ENCODE results near the gene COL4A2.
A peak's percentile ranks its signal among the peaks of the same experiment; 100 is the strongest.

The COL4A2 gene

GRCh38 chr13:110407021-110407420 is 99.9 kb downstream of the COL4A2 start:
- no peak for DNase-seq

GRCh38 chr13:110407531-110407930 is 100.4 kb downstream of the COL4A2 start:
- no peak for DNase-seq

GRCh38 chr13:110408286-110408685 is 101.2 kb downstream of the COL4A2 start:
- no peak for DNase-seq

- DNase-seq = no peak
Observed at GRCh38 chr13:110409581-110409992, 102.5 kb downstream of the COL4A2 start.

- no peak for DNase-seq
Observed at GRCh38 chr13:110410000-110410399, 102.9 kb downstream of the COL4A2 start.

GRCh38 chr13:110410936-110411687 is 104.0 kb downstream of the COL4A2 start:
- DNase-seq = no peak

GRCh38 chr13:110411688-110412059 is 104.6 kb downstream of the COL4A2 start:
- DNase-seq = no peak

GRCh38 chr13:110412132-110412914 is 105.2 kb downstream of the COL4A2 start:
- peak; percentile 70 for DNase-seq

- no peak for DNase-seq
Observed at GRCh38 chr13:110413016-110413675, 106.1 kb downstream of the COL4A2 start.

- no peak for DNase-seq
Observed at GRCh38 chr13:110413676-110414040, 106.6 kb downstream of the COL4A2 start.

- DNase-seq = no peak
Observed at GRCh38 chr13:110414283-110414682, 107.2 kb downstream of the COL4A2 start.

- no peak for DNase-seq
Observed at GRCh38 chr13:110414931-110415330, 107.8 kb downstream of the COL4A2 start.

GRCh38 chr13:110415669-110416068 is 108.6 kb downstream of the COL4A2 start:
- peak; percentile 5 for DNase-seq

- DNase-seq = no peak
Observed at GRCh38 chr13:110416131-110417025, 109.3 kb downstream of the COL4A2 start.

GRCh38 chr13:110418944-110419343 is 111.9 kb downstream of the COL4A2 start:
- DNase-seq = no peak

- no peak for DNase-seq
Observed at GRCh38 chr13:110419381-110419791, 112.3 kb downstream of the COL4A2 start.

- no peak for DNase-seq
Observed at GRCh38 chr13:110419946-110420345, 112.9 kb downstream of the COL4A2 start.

GRCh38 chr13:110420626-110421025 is 113.5 kb downstream of the COL4A2 start:
- no peak for DNase-seq

GRCh38 chr13:110421061-110421460 is 114.0 kb downstream of the COL4A2 start:
- no peak for DNase-seq

- DNase-seq = peak; percentile 80
Observed at GRCh38 chr13:110421696-110422385, 114.8 kb downstream of the COL4A2 start.

- no peak for DNase-seq
Observed at GRCh38 chr13:110422913-110423688, 116.0 kb downstream of the COL4A2 start.
